Stimulated activated CD8-positive, alpha-beta memory T cell treated with anti-CD3 and anti-CD28 coated beads, Interleukin-12 subunit alpha, Interleukin-12 subunit beta, amount 100 ng/mL, for 24 hours (primary cell): Measurements from ENCODE around the gene LSP1.
"Not testable (repeated sequence)": the region's sequence is repeated elsewhere in the genome, so short reads cannot be mapped to it uniquely, and the experiment has no call there.

Experiments
- DNase-seq: peaks from one replicate; pipeline ENCODE4 v3.0.0-alpha.2; 2020; ENCODE audit errors: extremely low read depth

LSP1 gene

GRCh38 chr11:1939006-1939625 is 86.2 kb downstream of the LSP1 start:
- DNase-seq: no peak

- DNase-seq: not testable (repeated sequence)
These were observed 86.9 kb downstream of the LSP1 start for GRCh38 chr11:1939788-1940187.
